GM12872 (cell line): ENCODE results near the gene CCN2.

Experiments
- CTCF ChIP-seq: IDR thresholded peaks from 3 replicates; pipeline ENCODE4 v1.5.1; 2011; ENCODE audit warnings: low read depth, mild to moderate bottlenecking, low read length, moderate library complexity; ENCODE audit not compliant: insufficient read depth

The CCN2 gene

GRCh38 chr6:131910956-131911355 is 40.2 kb downstream of the CCN2 start:
- no peak for TF ChIP-seq CTCF

DNA sequence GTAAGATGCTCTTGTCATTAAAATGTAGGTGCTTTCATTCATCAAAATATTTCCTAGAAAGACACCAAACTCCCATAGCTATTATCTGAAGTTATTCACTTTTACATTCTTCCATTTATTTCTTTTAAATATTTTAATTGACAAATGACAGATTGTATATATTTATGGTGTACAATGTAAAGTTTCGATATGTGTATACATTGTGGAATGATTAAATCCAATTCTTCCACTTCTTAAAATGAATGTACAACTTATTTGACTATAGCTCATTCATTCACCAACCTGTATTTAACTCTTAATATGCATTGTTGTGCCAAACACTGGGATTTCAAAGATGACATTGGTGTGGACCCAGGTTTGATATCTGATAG is 41.0 kb downstream of the CCN2 start:
- TF ChIP-seq CTCF: no peak

- TF ChIP-seq CTCF: peak; percentile 79
Observed at GRCh38 chr6:131909408-131910218, 41.6 kb downstream of the CCN2 start.

- TF ChIP-seq CTCF: no peak
Observed at GRCh38 chr6:131900231-131900630, 50.9 kb downstream of the CCN2 start.

- no peak for TF ChIP-seq CTCF
Observed at GRCh38 chr6:131898718-131899117, 52.5 kb downstream of the CCN2 start.
